Left ventricle myocardium inferior (tissue), 1 donor: ENCODE measurements around the gene MYCBPAP. TPM values are rescaled to one million over a fixed set of nuclear protein-coding genes. Genes with fewer than 3 reads are reported as not detected.

Source experiments
- DNase-seq: peaks from one replicate; pipeline ENCODE4 v3.0.0-alpha.2; 2020
- H3K27ac ChIP-seq: fragments of 200-600 bp; replicated peaks from 2 replicates; pipeline ENCODE4 v1.8.0; 2021
- H3K27me3 ChIP-seq: fragments of 200-600 bp; 2 replicates; pipeline ENCODE4 v1.8.0; 2021; ENCODE audit warnings: low read depth
- H3K36me3 ChIP-seq: fragments of 200-600 bp; 2 replicates; pipeline ENCODE4 v1.8.0; 2021
- H3K4me1 ChIP-seq: fragments of 200-600 bp; 2 replicates; pipeline ENCODE4 v1.8.0; 2021
- H3K4me3 ChIP-seq: fragments of 200-600 bp; 2 replicates; pipeline ENCODE4 v1.8.0; 2021; ENCODE audit warnings: mild to moderate bottlenecking, moderate library complexity
- H3K9me3 ChIP-seq: fragments of 200-600 bp; replicated peaks from 2 replicates; pipeline ENCODE4 v1.8.0; 2021
- CTCF ChIP-seq: fragments of 200-600 bp; IDR thresholded peaks from 2 replicates; pipeline ENCODE4 v1.8.0; 2021; ENCODE audit warnings: antibody characterized with exemption, mild to moderate bottlenecking, borderline replicate concordance
- intact Hi-C: fragments of 100-400 bp; cut with micrococcal nuclease; formaldehyde crosslinking; loops from one replicate; pipeline ENCODE4 v1.11.0; 2022
- total RNA-seq: library from RNA; stranded (reverse); fragmentation: NEBNext Ultra II Directional; extraction: Animal tissue kit (Norgen Biotek cat#: 25700); gene quantifications from one replicate; pipeline ENCODE4 v1.2.1, GENCODE V29; 2021
- donor health status: DM: no; HTN: yes; CAD: no; lungs with severe emphysema.

MYCBPAP gene
- total RNA-seq, 1 donor from 2014 or later, result 0.82 TPM

GRCh38 chr17:50478391-50479381 is 29.6 kb upstream of the MYCBPAP start, which contains the start of gene RSAD1:
RSAD1 (plus strand) TSS chr17:50478860; CDS start chr17:50478885, 25 bp downstream.
- Histone ChIP-seq H3K9me3 (no peaks in the 10 kb centered on the region), H3K4me1 (peaks cover 59% of the 10 kb centered on the region), H3K27me3 (peaks cover 12% of the 10 kb centered on the region), H3K36me3 (peaks cover 19% of the 10 kb centered on the region), H3K4me3 (peak within 1 kb of the TSS; percentile 85), H3K27ac (peak within 1 kb of the TSS; percentile 90)
- intact Hi-C loops, result no loop called here
- DNase-seq, result peak; percentile 87
- TF ChIP-seq CTCF, result peak; percentile 92

- no peaks in the 10 kb centered on the region for H3K9me3 ChIP-seq
- peak; percentile 55 for TF ChIP-seq CTCF
- peak; percentile 70 for DNase-seq
- peaks cover 12% of the 10 kb centered on the region for H3K27me3 ChIP-seq
- peaks cover 26% of the 10 kb centered on the region for H3K36me3 ChIP-seq
- peak overlapping the region; percentile 85 for H3K4me3 ChIP-seq
- intact Hi-C loops, result loop anchor here (10.0 kb wide), 1 partner anchor 65 kb away; the partner anchor contains the start of gene SPATA20
- peak overlapping the region; percentile 90 for H3K27ac ChIP-seq
- peaks cover 56% of the 10 kb centered on the region for H3K4me1 ChIP-seq
Measured at GRCh38 chr17:50479522-50480141, 28.6 kb upstream of the MYCBPAP start.

GRCh38 chr17:50480142-50480764 is 28.0 kb upstream of the MYCBPAP start:
- intact Hi-C loops, result loop anchor here (10.0 kb wide), 1 partner anchor 65 kb away; the partner anchor contains the start of gene SPATA20
- DNase-seq, result no peak
- peaks cover 55% of the 10 kb centered on the region for H3K4me1 ChIP-seq
- H3K27ac ChIP-seq, result peak overlapping the region; percentile 90
- H3K9me3 ChIP-seq, result no peaks in the 10 kb centered on the region
- H3K27me3 ChIP-seq, result peaks cover 12% of the 10 kb centered on the region
- H3K36me3 ChIP-seq, result peaks cover 32% of the 10 kb centered on the region
- TF ChIP-seq CTCF, result no peak
- peak overlapping the region; percentile 85 for H3K4me3 ChIP-seq

GRCh38 chr17:50480854-50481490 is 27.3 kb upstream of the MYCBPAP start:
- intact Hi-C loops, result loop anchor here (10.0 kb wide), 1 partner anchor 64 kb away; the partner anchor contains the start of gene SPATA20

More at GRCh38 chr17:50480854-50481490, 27.3 kb upstream of the MYCBPAP start:
- Histone ChIP-seq H3K27ac (peak overlapping the region; percentile 87), H3K4me3 (no peak overlapping the region), H3K36me3 (peaks cover 39% of the 10 kb centered on the region), H3K27me3 (peaks cover 12% of the 10 kb centered on the region), H3K9me3 (no peaks in the 10 kb centered on the region), H3K4me1 (peaks cover 55% of the 10 kb centered on the region)
- no peak for DNase-seq
- no peak for TF ChIP-seq CTCF
